ENCODE data around the gene JPH3.

The JPH3 gene

GRCh38 chr16:87697792-87698191 is 95.5 kb downstream of the JPH3 start:
- no peak overlapping the region for H3K4me3 Mint-ChIP-seq
- peaks cover 19% of the 10 kb centered on the region for H3K36me3 Mint-ChIP-seq
- peaks cover 37% of the 10 kb centered on the region for H3K4me1 Mint-ChIP-seq
- no peaks in the 10 kb centered on the region for H3K9me3 Mint-ChIP-seq
- H3K27ac Mint-ChIP-seq, result peak overlapping the region; percentile 71
- CTCF ChIA-PET, result no interaction called here
- no peaks in the 10 kb centered on the region for H3K27me3 Mint-ChIP-seq
- no peak for DNase-seq

DNA sequence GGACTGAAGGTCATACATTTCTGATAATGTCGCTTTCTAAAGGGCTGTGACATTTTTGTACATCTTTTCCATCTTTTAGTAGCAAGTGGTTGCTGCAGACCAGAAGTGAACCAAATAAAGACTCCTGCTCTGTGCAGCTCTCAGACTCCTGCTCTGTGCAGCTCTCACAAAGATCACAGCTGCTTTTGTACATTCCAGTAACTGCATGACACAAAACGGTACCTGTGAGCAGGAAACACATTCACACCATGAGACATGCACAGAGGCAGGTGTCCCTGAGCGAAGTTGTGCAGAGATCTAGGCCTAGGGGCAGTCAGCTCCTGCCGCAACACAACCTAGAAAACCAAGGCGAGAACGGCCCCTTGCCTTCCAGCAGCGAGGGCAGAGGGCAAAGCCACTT is 95.9 kb downstream of the JPH3 start:
- no peaks in the 10 kb centered on the region for H3K27me3 Mint-ChIP-seq
- CTCF ChIA-PET, result no interaction called here
- DNase-seq, result no peak
- H3K27ac Mint-ChIP-seq, result peak overlapping the region; percentile 71
- no peak overlapping the region for H3K4me3 Mint-ChIP-seq
- peaks cover 22% of the 10 kb centered on the region for H3K36me3 Mint-ChIP-seq
- peaks cover 41% of the 10 kb centered on the region for H3K4me1 Mint-ChIP-seq
- no peaks in the 10 kb centered on the region for H3K9me3 Mint-ChIP-seq

- Mint-ChIP-seq H3K27me3 (no peaks in the 10 kb centered on the region), H3K9me3 (no peaks in the 10 kb centered on the region), H3K36me3 (peaks cover 27% of the 10 kb centered on the region), H3K4me1 (peaks cover 46% of the 10 kb centered on the region), H3K4me3 (no peak overlapping the region), H3K27ac (peak overlapping the region; percentile 57)
- no peak for DNase-seq
- CTCF ChIA-PET, result no interaction called here
Measured at GRCh38 chr16:87698676-87699199, 96.4 kb downstream of the JPH3 start.

DNA sequence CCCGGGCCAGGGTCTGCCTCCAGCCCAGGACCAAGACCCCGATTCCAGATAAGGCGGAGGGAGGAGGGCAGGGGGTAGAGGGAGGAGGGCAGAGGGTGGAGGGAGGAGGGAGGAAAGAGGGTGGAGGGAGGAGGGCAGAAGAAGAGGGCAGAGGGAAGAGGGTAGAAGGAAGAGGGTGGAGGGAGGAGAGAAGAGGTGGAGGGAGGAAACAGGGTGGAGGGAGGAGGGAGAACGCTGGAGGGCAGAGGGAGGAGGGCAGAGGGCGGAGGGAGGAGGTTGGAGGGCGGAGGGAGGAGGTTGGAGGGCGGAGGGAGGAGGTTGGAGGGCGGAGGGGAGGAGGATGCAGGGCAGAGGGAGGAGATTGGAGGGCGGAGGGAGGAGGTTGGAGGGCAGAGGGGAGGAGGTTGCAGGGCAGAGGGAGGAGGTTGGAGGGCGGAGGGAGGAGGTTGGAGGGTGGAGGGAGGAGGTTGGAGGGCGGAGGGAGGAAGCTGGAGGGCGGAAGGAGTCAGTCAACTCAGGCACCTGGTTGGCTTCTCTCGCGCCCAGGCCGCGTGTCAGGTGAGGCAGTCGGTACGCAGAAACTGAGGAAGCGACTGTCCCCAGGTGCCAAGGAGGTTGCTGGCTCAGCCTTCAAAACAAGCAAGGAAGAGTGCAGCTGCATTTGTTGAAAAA is 98.2 kb downstream of the JPH3 start:
- Mint-ChIP-seq H3K4me3 (peak overlapping the region; percentile 26), H3K27me3 (no peaks in the 10 kb centered on the region), H3K4me1 (peaks cover 53% of the 10 kb centered on the region), H3K27ac (peak overlapping the region; percentile 92), H3K36me3 (peaks cover 24% of the 10 kb centered on the region), H3K9me3 (no peaks in the 10 kb centered on the region)
- CTCF ChIA-PET, result no interaction called here
- DNase-seq, result peak; percentile 65

DNA sequence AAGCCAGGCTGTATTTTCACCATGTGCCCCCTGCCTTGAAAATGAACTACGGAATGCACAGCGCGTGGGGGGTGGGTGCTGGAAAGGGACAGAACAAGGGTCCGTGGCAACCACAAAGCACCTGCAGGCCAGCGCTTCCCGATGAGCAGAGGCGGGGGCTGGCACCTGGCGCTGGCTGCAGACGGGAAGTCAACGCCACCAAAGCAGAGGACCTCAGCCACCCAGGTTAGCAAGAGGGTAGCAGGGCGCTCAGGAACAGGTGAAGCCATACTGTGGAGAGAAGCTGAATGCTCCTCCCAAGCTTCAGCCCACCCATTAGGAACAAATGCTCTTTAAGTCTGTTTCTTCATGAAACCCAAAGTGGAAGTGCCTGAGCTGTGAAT is 98.8 kb downstream of the JPH3 start:
- H3K9me3 Mint-ChIP-seq, result no peaks in the 10 kb centered on the region
- peaks cover 53% of the 10 kb centered on the region for H3K4me1 Mint-ChIP-seq
- peak overlapping the region; percentile 26 for H3K4me3 Mint-ChIP-seq
- H3K27me3 Mint-ChIP-seq, result no peaks in the 10 kb centered on the region
- CTCF ChIA-PET, result no interaction called here
- no peak for DNase-seq
- peak overlapping the region; percentile 92 for H3K27ac Mint-ChIP-seq
- H3K36me3 Mint-ChIP-seq, result peaks cover 24% of the 10 kb centered on the region

DNA sequence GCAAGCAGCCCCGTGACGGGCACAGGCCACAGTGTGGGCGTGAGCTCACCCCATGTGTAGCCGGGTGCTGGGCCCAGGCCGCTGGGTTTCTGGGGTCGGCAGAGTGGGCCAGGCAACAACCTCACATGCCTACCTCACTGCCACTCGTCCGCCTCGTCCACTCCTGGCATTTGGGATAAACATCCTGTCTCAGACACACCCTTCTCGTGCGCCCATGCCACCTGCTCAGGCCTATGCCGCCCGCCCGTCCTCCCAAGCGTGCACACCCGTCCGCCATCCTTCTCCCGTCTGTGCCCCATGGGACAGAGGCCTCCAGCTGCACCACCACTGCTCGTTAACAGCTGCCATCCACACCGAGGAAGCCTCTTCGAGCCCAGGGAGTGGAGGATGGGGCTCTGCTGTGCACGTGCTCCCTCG is 99.2 kb downstream of the JPH3 start:
- Mint-ChIP-seq H3K4me3 (no peak overlapping the region), H3K27me3 (no peaks in the 10 kb centered on the region), H3K27ac (peak overlapping the region; percentile 92), H3K9me3 (no peaks in the 10 kb centered on the region), H3K4me1 (peaks cover 53% of the 10 kb centered on the region), H3K36me3 (peaks cover 24% of the 10 kb centered on the region)
- no peak for DNase-seq
- CTCF ChIA-PET, result interaction anchor here (0.7 kb wide), 1 partner anchor 12 kb away, joined by 3 read pairs; no protein-coding TSS in a partner anchor

- no peaks in the 10 kb centered on the region for H3K9me3 Mint-ChIP-seq
- H3K4me1 Mint-ChIP-seq, result peaks cover 53% of the 10 kb centered on the region
- H3K4me3 Mint-ChIP-seq, result peak overlapping the region; percentile 15
- peaks cover 27% of the 10 kb centered on the region for H3K36me3 Mint-ChIP-seq
- CTCF ChIA-PET, result interaction anchor here (1.1 to 1.5 kb wide), 4 partner anchors 12 to 67 kb away, joined by 3 to 4 read pairs (median 3); no protein-coding TSS in a partner anchor
- peak overlapping the region; percentile 92 for H3K27ac Mint-ChIP-seq
- peak; percentile 67 for DNase-seq
- H3K27me3 Mint-ChIP-seq, result no peaks in the 10 kb centered on the region
Measured at GRCh38 chr16:87702325-87702811, 100.1 kb downstream of the JPH3 start.

DNA sequence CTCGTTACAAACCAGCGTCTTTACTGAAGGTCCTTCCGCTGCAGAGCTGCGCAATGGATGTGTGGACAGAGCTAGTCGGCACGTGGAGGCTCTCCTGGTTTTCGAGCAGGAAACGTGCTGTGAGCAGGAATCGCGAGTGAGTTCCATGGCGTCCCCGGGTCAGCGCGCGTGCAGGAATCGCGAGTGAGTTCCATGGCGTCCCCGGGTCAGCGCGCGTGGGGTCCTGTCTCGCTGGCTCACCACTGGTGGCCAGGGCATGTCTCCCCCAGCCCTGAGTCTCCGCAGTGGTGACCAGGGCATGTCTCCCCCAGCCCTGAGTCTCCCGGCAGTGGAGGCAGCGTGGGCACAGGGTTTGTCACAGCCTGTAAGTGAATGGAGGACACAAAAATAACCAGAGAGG is 100.8 kb downstream of the JPH3 start:
- Mint-ChIP-seq H3K4me3 (peak overlapping the region; percentile 15), H3K9me3 (no peaks in the 10 kb centered on the region), H3K36me3 (peaks cover 32% of the 10 kb centered on the region), H3K27ac (peak overlapping the region; percentile 89), H3K27me3 (no peaks in the 10 kb centered on the region), H3K4me1 (peaks cover 53% of the 10 kb centered on the region)
- DNase-seq, result no peak
- CTCF ChIA-PET, result interaction anchor here (1.1 to 1.5 kb wide), 4 partner anchors 11 to 67 kb away, joined by 3 to 4 read pairs (median 3); no protein-coding TSS in a partner anchor

DNA sequence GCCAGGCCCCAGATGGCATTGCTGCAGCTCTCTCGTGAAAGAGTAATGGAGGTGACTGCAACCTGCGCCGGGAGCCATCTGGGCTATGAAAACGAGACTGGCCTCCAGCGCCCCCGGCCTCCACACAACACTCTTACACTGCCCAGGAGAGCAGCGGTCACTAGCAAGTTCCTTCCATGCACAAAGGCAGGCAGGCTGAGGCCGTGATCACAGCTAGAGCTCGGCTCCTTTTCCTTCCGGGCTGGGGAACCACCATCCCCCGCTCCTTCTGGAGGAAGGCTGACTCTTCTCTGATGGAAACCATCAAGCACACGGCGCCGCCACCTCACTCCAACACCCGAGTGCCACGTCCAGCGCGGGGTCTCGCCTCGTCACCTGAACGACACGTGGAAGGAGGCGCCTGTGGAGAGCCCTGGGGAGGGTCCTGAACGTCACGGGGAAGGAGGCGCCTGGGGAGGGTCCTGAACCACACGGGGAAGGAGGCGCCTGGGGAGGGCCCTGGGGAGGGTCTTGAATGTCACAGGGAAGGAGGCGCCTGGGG is 101.6 kb downstream of the JPH3 start:
- no peak overlapping the region for H3K4me3 Mint-ChIP-seq
- DNase-seq, result no peak
- H3K4me1 Mint-ChIP-seq, result peaks cover 47% of the 10 kb centered on the region

GRCh38 chr16:87704754-87705353 is 102.5 kb downstream of the JPH3 start:
- no peaks in the 10 kb centered on the region for H3K9me3 Mint-ChIP-seq
- H3K27me3 Mint-ChIP-seq, result no peaks in the 10 kb centered on the region

More for the DNA sequence above, 101.6 kb downstream of the JPH3 start:
- Mint-ChIP-seq H3K36me3 (peaks cover 35% of the 10 kb centered on the region), H3K27me3 (no peaks in the 10 kb centered on the region), H3K27ac (peak overlapping the region; percentile 79), H3K9me3 (no peaks in the 10 kb centered on the region)
- CTCF ChIA-PET, result interaction anchor here (1.5 kb wide), 1 partner anchor 10 kb away, joined by 3 read pairs; no protein-coding TSS in a partner anchor

DNA sequence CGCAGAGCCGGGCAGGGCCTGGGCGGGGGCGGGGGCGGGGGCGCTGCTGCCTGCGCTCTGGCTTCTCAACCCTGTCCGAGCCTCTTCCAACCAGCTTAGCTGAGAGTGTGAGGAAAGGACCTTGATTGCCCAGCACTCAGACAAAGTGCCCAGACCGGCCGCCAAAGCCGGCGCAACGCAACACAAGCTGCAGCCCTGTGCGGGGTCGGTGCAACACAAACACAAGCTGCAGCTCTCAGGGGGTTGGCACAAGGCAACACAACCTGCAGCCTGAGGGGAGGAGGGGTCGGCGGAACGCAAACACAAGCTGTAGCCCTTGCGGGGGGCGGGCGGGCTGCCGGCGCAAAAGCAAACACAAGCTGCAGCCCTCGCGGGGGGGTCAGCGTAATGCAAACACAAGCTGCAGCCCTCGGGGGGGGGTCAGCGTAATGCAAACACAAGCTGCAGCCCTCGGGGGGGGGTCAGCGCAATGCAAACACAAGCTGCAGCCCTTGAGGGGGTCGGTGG is 103.5 kb downstream of the JPH3 start:
- Mint-ChIP-seq H3K4me3 (no peak overlapping the region), H3K4me1 (peaks cover 35% of the 10 kb centered on the region), H3K27me3 (no peaks in the 10 kb centered on the region), H3K27ac (no peak overlapping the region), H3K36me3 (peaks cover 43% of the 10 kb centered on the region), H3K9me3 (no peaks in the 10 kb centered on the region)
- CTCF ChIA-PET, result no interaction called here
- DNase-seq, result no peak

More at GRCh38 chr16:87704754-87705353, 102.5 kb downstream of the JPH3 start:
- H3K4me3 Mint-ChIP-seq, result no peak overlapping the region
- peaks cover 37% of the 10 kb centered on the region for H3K36me3 Mint-ChIP-seq
- H3K4me1 Mint-ChIP-seq, result peaks cover 40% of the 10 kb centered on the region
- DNase-seq, result no peak
- CTCF ChIA-PET, result no interaction called here
- H3K27ac Mint-ChIP-seq, result peak overlapping the region; percentile 50

- peaks cover 29% of the 10 kb centered on the region for H3K4me1 Mint-ChIP-seq
- no peak overlapping the region for H3K27ac Mint-ChIP-seq
- no peak overlapping the region for H3K4me3 Mint-ChIP-seq
- H3K9me3 Mint-ChIP-seq, result no peaks in the 10 kb centered on the region
- H3K36me3 Mint-ChIP-seq, result peaks cover 44% of the 10 kb centered on the region
- no peaks in the 10 kb centered on the region for H3K27me3 Mint-ChIP-seq
- CTCF ChIA-PET, result no interaction called here
- no peak for DNase-seq
Measured at GRCh38 chr16:87706278-87707000, 104.1 kb downstream of the JPH3 start.

DNA sequence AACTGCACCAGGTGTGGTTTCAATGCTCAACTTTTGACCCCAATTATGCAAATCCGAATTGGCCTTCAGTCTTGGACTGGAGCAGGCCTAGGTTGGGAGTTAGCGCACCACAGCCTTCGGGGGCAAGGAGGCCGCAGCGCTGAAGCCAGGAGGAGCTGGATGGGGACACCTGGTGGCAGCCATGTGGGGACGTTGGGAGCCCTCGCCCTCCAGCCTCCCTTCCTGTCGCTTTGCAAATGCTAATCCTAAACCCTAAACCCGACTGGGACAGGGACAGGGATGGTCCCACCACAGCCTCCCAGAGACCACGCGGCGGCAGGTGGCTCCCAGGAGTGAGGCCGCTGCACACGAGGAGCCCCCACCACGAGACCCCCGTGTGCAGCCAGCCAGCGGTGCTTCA is 104.8 kb downstream of the JPH3 start:
- Mint-ChIP-seq H3K4me1 (peaks cover 23% of the 10 kb centered on the region), H3K27ac (no peak overlapping the region), H3K27me3 (no peaks in the 10 kb centered on the region), H3K4me3 (no peak overlapping the region), H3K36me3 (peaks cover 41% of the 10 kb centered on the region), H3K9me3 (no peaks in the 10 kb centered on the region)
- no peak for DNase-seq
- CTCF ChIA-PET, result no interaction called here
